Keratinocyte (primary cell): ENCODE data around the gene BTLA. TPM values are rescaled to one million over a fixed set of nuclear protein-coding genes. Genes with fewer than 3 reads are reported as not detected.
"Not testable (repeated sequence)": the region's sequence is repeated elsewhere in the genome, so short reads cannot be mapped to it uniquely, and the experiment has no call there.

Experiments used
- DNase-seq: peaks from one replicate; pipeline ENCODE4 v3.0.0-alpha.2; 2011; ENCODE audit warnings: low read depth, missing footprints, low spot score
- FAIRE-seq: peaks from 2 replicates; lab custom pipeline; 2011; peaks lifted over from hg19 to GRCh38; lab: Jason Lieb, UNC
- H2AFZ ChIP-seq: 2 replicates; pipeline ENCODE4 v1.6.0; 2012; ENCODE audit warnings: low read length, control low read depth, inconsistent platforms; ENCODE audit not compliant: control insufficient read depth
- H3K27ac ChIP-seq: 2 replicates; pipeline ENCODE4 v1.5.1; 2011; ENCODE audit warnings: low read length; ENCODE audit not compliant: control insufficient read depth, insufficient read depth
- H3K27me3 ChIP-seq: 3 replicates; pipeline ENCODE4 v1.6.0; 2011; ENCODE audit warnings: low read length; ENCODE audit not compliant: control insufficient read depth, insufficient read depth; ENCODE audit errors: extremely low read depth
- H3K36me3 ChIP-seq, 2 experiments: 2 replicates in 1 of 2; 3 replicates in 1 of 2; pipeline ENCODE4 v1.5.1; 2011; ENCODE audit warnings: low read length in 2 of 2, mild to moderate bottlenecking in 1 of 2; ENCODE audit not compliant: control insufficient read depth in 2 of 2, insufficient read depth in 2 of 2; ENCODE audit errors: extremely low read depth in 1 of 2
- H3K4me1 ChIP-seq: 3 replicates; pipeline ENCODE4 v1.5.1; 2011; ENCODE audit warnings: low read length; ENCODE audit not compliant: control insufficient read depth, insufficient read depth; ENCODE audit errors: extremely low read depth
- H3K4me2 ChIP-seq: 3 replicates; pipeline ENCODE4 v1.6.0; 2011; ENCODE audit warnings: low read depth, low read length; ENCODE audit not compliant: control insufficient read depth, insufficient read depth; ENCODE audit errors: extremely low read depth
- H3K4me3 ChIP-seq, 3 experiments: fragments of 200-600 bp in 1 of 3; sonication (generic) in 1 of 3; 2 replicates in 2 of 3; 3 replicates in 1 of 3; pipeline ENCODE4 v1.5.1; 2011 to 2016; ENCODE audit warnings: low read length in 3 of 3, mild to moderate bottlenecking in 3 of 3, control low read depth in 2 of 3, inconsistent platforms in 1 of 3, low read depth in 1 of 3, mixed read lengths in 1 of 3, mixed run types in 1 of 3, moderate library complexity in 1 of 3; ENCODE audit not compliant: control insufficient read depth in 2 of 3, insufficient read depth in 2 of 3; ENCODE audit errors: extremely low read depth in 1 of 3
- H3K79me2 ChIP-seq: 2 replicates; pipeline ENCODE4 v1.6.0; 2012; ENCODE audit warnings: low read length; ENCODE audit not compliant: control insufficient read depth, insufficient read depth
- H3K9ac ChIP-seq: 3 replicates; pipeline ENCODE4 v1.6.0; 2011; ENCODE audit warnings: low read length; ENCODE audit not compliant: control insufficient read depth, insufficient read depth; ENCODE audit errors: extremely low read depth
- H3K9me1 ChIP-seq: 3 replicates; pipeline ENCODE4 v1.6.0; 2011; ENCODE audit warnings: low read length; ENCODE audit not compliant: control insufficient read depth, insufficient read depth; ENCODE audit errors: extremely low read depth
- H3K9me3 ChIP-seq: 2 replicates; pipeline ENCODE4 v1.5.1; 2012; ENCODE audit warnings: low read depth, low read length; ENCODE audit not compliant: control insufficient read depth
- H4K20me1 ChIP-seq: 3 replicates; pipeline ENCODE4 v1.6.0; 2011; ENCODE audit warnings: low read length; ENCODE audit not compliant: control insufficient read depth, insufficient read depth; ENCODE audit errors: extremely low read depth
- EZH2 ChIP-seq: IDR thresholded peaks from one replicate; pipeline ENCODE4 v1.6.1; 2012; ENCODE audit warnings: inconsistent platforms, mild to moderate bottlenecking, low read length, moderate library complexity
- dilution Hi-C: fragments of 300-500 bp; cut with MboI; formaldehyde crosslinking; loops from one replicate; pipeline ENCODE4 v1.7.0; 2020; ENCODE audit warnings: low sequenced_read_pairs; ENCODE audit not compliant: extremely low pct_ligation_motif_present
- polyA plus RNA-seq, 5 experiments: library from polyadenylated mRNA; depleted of rRNA in 3 of 5; stranded (reverse) in 3 of 5; stranded (forward) in 1 of 5; unstranded in 1 of 5; fragments of >200 nt; gene quantifications; 1 replicate in 1 of 5; 2 replicates in 3 of 5; 3 replicates in 1 of 5; pipeline versions ENCODE4 v1.2.1 to v1.2.3, GENCODE V29; 2011 to 2012; ENCODE audit warnings: missing spikeins in 2 of 5, low read depth in 1 of 5, low replicate concordance in 1 of 5
- TF ChIP-seq, protein P1 (sequence below), 3 experiments: IDR thresholded peaks in 1 of 3; conservative IDR thresholded peaks in 1 of 3; optimal IDR thresholded peaks in 1 of 3; 2 replicates in 2 of 3; 3 replicates in 1 of 3; pipeline versions ENCODE3 to v1.5.1; 2011; ENCODE audit warnings: low read length in 3 of 3, mild to moderate bottlenecking in 3 of 3, moderate library complexity in 2 of 3, control low read depth in 1 of 3, inconsistent platforms in 1 of 3; ENCODE audit not compliant: insufficient read depth in 2 of 3; ENCODE audit errors: extremely low read depth in 1 of 3

BTLA gene
- polyA plus RNA-seq, 1 donor (not counting 4 experiments of a cell fraction or from before 2014, with no cell fraction given), result 0.08 TPM

DNA sequence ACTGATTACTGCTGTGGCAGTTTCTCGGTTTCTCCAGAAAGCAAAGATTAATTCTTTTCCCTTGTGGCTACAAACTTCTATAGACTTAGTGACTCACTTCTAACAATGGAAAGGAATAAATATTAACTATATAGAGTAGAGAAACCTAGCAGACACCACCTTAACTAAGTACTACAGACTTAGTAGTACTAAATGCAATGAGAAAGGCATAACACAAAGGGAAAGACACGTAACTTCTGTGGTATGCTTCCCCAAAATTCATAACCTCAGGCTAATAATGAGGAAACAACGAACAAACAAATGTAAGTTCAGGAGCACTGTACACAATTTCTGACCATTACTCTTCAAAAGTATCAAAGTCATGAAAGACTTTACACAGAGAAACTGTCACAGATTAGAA, 31.3 kb upstream of the BTLA start:
- DNase-seq (no peak), FAIRE-seq (no peak)
- H3K4me3 ChIP-seq, result no peak overlapping the region

DNA sequence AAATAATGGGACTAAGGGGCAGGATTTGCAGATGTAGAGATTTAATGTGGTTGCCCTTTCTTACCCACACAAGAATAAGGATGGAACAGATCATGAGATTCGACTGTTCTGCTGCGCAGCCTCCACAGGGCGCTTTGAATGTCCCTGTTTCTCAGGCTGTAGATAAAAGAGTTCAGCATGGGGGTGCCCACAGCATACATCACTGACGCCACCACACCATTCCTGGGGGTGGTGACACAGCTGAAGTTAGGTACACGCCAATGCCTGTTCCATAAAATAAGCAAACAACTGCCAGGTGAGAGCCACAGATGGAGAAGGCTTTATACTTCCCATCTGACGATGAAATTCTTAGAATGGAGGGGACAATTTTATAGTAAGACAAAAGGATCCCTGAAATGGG, 24.9 kb upstream of the BTLA start:
- H3K9me3 ChIP-seq, H3K36me3 ChIP-seq, H3K27me3 ChIP-seq, H3K27ac ChIP-seq, H2AFZ ChIP-seq, H3K9me1 ChIP-seq, FAIRE-seq, H3K4me1 ChIP-seq, H3K79me2 ChIP-seq, H3K4me2 ChIP-seq, DNase-seq, H4K20me1 ChIP-seq, H3K4me3 ChIP-seq, H3K9ac ChIP-seq: not testable (repeated sequence)
- dilution Hi-C loops, result loop anchor here (25.0 kb wide), 1 partner anchor 187 kb away; the partner anchor contains the start of gene CD200

More for the DNA sequence above, 31.3 kb upstream of the BTLA start:
- Histone ChIP-seq H3K27ac (no peak overlapping the region), H3K79me2 (no peaks in the 10 kb centered on the region), H3K4me1 (no peaks in the 10 kb centered on the region), H3K36me3 (peaks cover 5% of the 10 kb centered on the region in 2 experiments), H4K20me1 (no peaks in the 10 kb centered on the region), H2AFZ (no peak overlapping the region), H3K9me3 (no peaks in the 10 kb centered on the region), H3K4me2 (no peak overlapping the region), H3K9ac (no peak overlapping the region), H3K9me1 (no peaks in the 10 kb centered on the region), H3K27me3 (no peaks in the 10 kb centered on the region)
- TF ChIP-seq, protein P1, sequence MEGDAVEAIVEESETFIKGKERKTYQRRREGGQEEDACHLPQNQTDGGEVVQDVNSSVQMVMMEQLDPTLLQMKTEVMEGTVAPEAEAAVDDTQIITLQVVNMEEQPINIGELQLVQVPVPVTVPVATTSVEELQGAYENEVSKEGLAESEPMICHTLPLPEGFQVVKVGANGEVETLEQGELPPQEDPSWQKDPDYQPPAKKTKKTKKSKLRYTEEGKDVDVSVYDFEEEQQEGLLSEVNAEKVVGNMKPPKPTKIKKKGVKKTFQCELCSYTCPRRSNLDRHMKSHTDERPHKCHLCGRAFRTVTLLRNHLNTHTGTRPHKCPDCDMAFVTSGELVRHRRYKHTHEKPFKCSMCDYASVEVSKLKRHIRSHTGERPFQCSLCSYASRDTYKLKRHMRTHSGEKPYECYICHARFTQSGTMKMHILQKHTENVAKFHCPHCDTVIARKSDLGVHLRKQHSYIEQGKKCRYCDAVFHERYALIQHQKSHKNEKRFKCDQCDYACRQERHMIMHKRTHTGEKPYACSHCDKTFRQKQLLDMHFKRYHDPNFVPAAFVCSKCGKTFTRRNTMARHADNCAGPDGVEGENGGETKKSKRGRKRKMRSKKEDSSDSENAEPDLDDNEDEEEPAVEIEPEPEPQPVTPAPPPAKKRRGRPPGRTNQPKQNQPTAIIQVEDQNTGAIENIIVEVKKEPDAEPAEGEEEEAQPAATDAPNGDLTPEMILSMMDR (optimal IDR thresholded peaks at IDR 0.05 in 1 of 3, IDR thresholded peaks at IDR 0.05 in 1 of 3, conservative IDR thresholded peaks at IDR 0.05 in 1 of 3; ENCODE audit: extremely low read depth in 1 of 3, insufficient read depth in 2 of 3, low read length in 3 of 3), result no peak
- TF ChIP-seq EZH2, result no peak
- dilution Hi-C loops, result no loop called here

- DNase-seq, result no peak
- dilution Hi-C loops, result loop anchor here (25.0 kb wide), 1 partner anchor 182 kb away; the partner anchor contains the start of gene CD200
- H3K4me3 ChIP-seq, result no peak overlapping the region
- no peak overlapping the region for H3K27ac ChIP-seq
- FAIRE-seq, result no peak
- H3K9me1 ChIP-seq, result no peaks in the 10 kb centered on the region
- no peaks in the 10 kb centered on the region for H3K79me2 ChIP-seq
- H3K4me1 ChIP-seq, result no peaks in the 10 kb centered on the region
- no peaks in the 10 kb centered on the region for H3K9me3 ChIP-seq
- no peak overlapping the region for H2AFZ ChIP-seq
- H3K27me3 ChIP-seq, result no peaks in the 10 kb centered on the region
- H3K9ac ChIP-seq, result no peak overlapping the region
- TF ChIP-seq EZH2, result no peak
- TF ChIP-seq, protein P1 (optimal IDR thresholded peaks at IDR 0.05 in 1 of 3, IDR thresholded peaks at IDR 0.05 in 1 of 3, conservative IDR thresholded peaks at IDR 0.05 in 1 of 3; ENCODE audit: extremely low read depth in 1 of 3, insufficient read depth in 2 of 3, low read length in 3 of 3), result peak in 2 of 3 experiments; percentile 53 to 62
- H3K4me2 ChIP-seq, result no peak overlapping the region
- no peaks in the 10 kb centered on the region for H4K20me1 ChIP-seq
- no peaks in the 10 kb centered on the region for H3K36me3 ChIP-seq
These were observed 20.2 kb upstream of the BTLA start for GRCh38 chr3:112519424-112520001.

- H3K4me1 ChIP-seq, DNase-seq: not testable (repeated sequence)
- dilution Hi-C loops, result loop anchor here (25.0 kb wide), 1 partner anchor 182 kb away; the partner anchor contains the start of gene CD200
These were observed 19.7 kb upstream of the BTLA start for GRCh38 chr3:112518970-112519369.

More at GRCh38 chr3:112518970-112519369, 19.7 kb upstream of the BTLA start:
- H3K79me2 ChIP-seq, H3K4me2 ChIP-seq, FAIRE-seq, H3K4me3 ChIP-seq, H3K27ac ChIP-seq, H3K27me3 ChIP-seq, H3K36me3 ChIP-seq, H3K9me3 ChIP-seq, H2AFZ ChIP-seq, H3K9me1 ChIP-seq, H3K9ac ChIP-seq, H4K20me1 ChIP-seq: not testable (repeated sequence)
